HG03439 (cell line): ENCODE data around the gene ZSCAN26.
"Not testable (repeated sequence)": the region's sequence is repeated elsewhere in the genome, so short reads cannot be mapped to it uniquely, and the experiment has no call there.

Experiments used
- ATAC-seq: cut with Tn5 transposase; IDR thresholded peaks from one replicate; pipeline ENCODE4 v1.9.1; 2021; ENCODE audit warnings: mild to moderate bottlenecking, moderate library complexity; ENCODE audit not compliant: unreplicated experiment

Gene ZSCAN26

DNA sequence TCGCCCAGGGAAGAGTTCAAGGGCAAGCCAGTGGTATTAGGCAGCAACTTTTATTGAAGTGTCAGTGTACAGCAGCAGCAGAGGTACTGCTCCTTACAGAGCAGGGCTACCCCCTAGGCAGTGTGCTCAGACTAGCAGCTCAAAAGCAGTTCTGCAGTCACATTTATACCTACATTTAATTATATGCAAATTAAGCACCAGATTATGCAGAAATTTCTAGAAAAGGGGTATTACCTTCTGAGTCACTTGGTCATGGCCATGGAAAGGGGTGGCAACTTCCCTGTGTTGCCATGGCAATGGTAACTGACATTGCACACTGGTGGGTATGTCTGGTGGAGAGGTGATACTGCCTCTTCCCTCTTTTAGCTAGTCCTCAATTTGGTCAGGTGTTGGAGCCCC is 12.8 kb upstream of the ZSCAN26 start:
- no peak for ATAC-seq

DNA sequence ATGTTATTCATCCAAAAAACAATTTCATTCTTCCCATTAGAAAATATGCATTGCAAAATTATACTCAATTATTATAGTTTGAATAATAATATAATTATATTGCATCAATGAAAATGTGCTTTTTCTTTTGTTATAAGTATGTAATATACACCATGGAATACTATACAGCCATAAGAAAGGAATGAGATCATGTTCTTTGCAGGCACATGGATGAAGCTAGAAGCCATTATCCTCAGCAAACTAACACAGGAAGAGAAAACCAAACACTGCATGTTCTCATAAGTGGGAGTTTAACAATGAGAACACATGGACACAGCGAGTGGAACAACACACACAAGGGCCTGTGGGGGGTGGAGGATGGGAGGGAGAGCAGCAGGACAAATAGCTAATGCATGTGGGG is 9.9 kb upstream of the ZSCAN26 start:
- no peak for ATAC-seq

DNA sequence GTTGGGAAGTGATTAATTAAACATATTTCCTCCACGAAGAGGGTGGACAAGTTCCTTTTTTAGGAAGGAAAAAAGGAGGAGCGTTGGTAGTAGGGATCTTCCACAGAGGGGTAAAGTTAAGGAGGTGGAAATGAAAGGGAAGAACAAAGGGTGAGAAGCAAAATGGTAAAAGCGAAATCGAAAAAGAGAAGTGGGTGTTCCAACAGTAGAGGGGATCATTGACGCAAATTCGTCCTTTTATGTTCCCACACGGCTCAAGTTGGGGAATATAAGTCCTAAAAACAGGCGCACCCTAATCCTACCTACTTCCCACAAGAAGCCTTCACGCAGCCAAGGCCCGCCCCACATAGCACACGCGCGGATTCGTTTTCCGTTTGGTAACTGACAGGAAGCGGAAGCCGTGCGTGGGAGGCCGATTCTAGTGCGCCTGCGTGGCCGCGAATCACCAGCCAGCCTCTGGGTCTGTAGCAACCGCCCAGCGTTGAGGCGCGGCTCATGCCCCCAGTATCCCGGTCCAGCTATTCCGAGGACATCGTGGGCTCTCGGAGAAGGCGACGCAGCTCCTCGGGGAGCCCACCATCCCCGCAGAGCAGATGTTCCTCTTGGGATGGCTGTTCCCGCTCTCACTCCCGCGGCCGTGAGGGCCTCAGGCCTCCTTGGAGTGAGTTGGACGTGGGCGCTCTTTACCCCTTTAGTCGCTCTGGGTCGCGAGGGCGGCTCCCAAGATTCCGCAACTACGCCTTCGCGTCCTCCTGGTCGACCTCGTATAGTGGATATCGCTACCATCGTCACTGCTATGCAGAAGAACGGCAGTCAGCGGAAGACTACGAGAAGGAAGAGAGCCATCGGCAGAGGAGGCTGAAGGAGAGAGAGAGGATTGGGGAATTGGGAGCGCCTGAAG is 7.8 kb upstream of the ZSCAN26 start, which contains the start of gene NKAPL:
Gene NKAPL (plus strand): TSS at position 421 of the 901 bp plus-strand sequence. CDS start 75 bp downstream, at position 496.
- no peak for ATAC-seq

DNA sequence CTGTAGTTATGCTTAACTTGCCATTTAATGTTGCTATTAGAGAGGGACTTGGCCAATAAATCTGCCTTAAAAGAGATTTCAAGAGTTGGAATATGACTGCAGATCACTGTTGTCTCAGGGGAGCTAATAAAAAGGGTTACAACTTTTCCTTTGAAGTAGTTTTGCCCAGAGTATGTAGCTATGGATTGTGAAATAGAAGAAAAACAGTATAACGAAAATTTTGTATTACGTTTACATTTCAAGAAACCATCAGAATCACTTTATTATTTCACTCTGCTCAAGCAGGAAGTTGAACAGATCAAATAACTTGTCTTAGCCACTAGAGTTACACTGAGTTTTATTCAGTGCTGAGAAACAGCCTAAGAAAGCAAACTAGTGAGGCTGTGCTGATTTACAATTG is 3.0 kb upstream of the ZSCAN26 start:
- no peak for ATAC-seq

DNA sequence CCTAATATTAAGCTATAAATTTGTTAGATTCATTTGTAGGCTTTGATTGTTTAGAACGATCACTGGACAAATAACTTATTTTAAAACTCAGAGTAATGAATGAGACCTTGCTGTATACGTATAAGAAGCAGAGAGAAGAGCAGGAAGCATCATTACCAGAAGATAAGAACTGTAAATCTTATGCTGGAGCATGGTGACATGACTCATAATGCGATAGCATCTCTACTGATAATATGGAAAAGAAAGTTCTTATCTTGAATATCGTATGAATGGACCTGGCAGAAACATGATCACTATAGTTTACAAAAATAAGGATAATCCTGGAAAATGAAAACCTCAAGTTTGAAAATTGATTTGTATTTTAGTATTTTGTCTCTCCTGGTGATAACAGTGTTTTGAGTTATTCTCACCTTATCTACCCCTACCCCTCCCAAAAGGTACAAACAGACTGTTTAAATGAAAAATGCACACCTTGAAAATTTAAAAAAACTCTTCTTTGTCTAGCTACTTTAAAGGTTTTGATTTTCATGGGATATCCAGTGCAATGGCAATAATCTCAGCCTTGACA is 2.0 kb upstream of the ZSCAN26 start:
- ATAC-seq, result no peak

DNA sequence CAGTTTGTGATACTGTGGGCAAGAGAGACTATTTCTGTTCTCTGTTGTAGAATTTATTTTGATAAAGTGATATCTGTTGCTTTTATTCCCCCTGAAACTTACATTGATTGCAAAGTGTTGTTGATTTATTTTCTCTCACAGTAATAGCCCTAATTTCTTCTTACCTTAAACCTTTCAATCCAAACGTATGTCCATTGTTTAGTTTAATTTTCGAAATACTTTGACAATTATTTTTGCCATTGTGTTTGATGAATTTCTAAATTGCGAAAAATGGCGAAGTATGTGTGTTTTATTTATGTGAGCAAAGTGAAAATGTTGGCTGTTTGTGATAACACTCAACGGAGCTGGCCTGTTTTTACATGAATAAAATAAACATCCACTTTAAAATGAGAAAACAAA is 381 bp upstream of the ZSCAN26 start:
- ATAC-seq, result no peak

DNA sequence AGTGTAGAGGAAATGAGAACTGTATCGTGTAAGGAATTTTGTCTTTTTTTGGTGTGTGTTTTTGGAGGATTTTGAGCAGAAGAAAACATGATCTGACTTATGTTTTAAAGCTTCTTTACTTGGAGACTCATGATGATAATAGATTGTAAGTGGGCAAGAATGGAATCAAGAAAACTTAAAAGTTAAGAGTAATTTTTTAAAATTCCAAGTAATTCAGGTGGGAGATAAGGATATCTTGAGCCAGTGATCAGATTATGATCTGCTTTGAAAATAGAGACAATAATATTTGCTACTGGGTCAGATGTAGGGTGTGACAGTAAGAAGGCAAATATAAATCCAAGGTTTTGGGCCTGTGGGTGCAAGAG is 734 bp downstream of the ZSCAN26 start:
- no peak for ATAC-seq

DNA sequence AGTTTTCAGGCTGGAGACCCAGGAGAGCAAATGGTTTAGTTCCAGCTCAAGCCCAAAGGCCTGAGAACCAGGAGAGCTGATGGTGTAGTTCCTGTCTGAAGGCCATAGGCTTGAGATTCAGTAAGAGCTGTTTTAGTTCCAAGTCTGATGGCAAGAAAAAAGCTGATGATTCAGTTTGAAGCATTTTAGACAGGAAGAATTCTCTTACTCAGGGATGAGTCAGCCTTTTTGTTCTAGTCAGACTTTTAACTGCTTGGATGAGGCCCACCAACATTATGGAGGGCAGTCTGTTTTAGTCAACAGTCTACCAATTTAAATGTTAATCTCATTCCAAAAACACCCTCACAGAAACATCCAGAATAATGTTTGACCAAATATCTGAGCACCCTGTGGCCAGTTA is 2.5 kb downstream of the ZSCAN26 start:
- no peak for ATAC-seq

DNA sequence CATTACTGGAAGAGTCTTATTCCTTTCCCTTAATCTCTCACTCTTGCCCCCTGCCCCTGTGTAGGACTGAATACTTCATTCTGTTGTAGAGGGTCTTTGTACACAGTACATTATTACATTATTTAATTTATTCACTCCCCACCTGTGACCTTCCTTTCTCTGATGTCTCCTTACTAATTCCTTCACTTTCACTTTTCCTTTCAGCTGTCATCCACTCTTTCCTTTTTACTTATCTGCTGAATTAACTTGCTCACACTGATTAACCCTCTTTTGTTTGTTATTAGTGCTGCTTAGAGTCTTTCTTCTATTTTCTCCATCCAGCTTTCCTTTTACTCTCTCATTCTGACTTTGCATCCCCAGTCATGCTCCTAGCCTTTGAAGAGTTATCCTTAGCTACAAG is 7.9 kb downstream of the ZSCAN26 start:
- no peak for ATAC-seq

DNA sequence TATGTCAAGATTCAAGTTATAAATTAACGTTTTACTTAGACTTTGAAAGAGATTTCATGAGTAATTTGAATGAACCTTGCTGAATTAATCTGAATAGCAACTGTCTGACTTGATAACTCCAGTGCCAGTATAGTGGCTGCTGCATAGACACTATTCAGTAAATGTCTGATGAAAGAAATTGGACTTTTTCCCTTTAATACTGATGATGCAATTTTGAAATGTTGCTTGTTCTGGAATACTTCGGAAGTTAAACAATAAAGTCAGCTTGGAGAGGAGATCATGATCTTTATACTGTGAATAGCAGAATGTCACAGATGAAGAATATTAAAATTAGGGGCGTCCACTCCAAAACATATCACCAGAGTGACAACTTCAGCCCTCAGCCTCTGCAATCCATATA is 10.8 kb downstream of the ZSCAN26 start:
- ATAC-seq, result no peak

DNA sequence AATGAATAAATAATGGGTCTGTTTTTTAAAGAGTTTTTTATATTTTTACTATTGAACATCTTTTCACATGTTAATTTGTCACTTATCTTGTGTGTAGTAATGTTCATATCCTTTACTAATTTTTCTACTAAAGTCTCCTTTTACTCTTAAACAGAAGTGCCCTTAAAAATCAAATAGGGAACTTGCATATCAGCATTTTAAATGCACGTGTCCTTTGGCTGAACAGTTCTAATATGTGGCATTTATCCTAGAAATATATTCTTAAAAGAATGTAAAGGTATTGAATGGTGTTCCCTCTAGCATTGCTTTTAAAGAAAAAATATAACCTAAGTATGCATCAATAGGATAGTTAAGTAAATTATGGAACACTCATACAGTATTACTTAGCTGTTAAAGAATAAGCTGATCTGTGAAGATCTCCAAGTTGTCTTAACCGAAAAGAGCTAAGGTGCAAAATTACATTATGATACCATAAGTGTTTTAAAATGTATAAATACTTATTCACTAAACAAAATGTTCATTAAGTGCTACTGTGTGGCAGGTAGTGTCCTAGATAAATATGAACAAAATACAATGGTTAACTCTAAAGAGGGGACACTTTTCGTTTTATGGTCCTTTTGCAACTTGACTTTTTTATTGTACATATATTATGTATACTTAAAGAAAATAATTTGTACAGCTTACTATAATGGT is 13.8 kb downstream of the ZSCAN26 start:
- no peak for ATAC-seq

DNA sequence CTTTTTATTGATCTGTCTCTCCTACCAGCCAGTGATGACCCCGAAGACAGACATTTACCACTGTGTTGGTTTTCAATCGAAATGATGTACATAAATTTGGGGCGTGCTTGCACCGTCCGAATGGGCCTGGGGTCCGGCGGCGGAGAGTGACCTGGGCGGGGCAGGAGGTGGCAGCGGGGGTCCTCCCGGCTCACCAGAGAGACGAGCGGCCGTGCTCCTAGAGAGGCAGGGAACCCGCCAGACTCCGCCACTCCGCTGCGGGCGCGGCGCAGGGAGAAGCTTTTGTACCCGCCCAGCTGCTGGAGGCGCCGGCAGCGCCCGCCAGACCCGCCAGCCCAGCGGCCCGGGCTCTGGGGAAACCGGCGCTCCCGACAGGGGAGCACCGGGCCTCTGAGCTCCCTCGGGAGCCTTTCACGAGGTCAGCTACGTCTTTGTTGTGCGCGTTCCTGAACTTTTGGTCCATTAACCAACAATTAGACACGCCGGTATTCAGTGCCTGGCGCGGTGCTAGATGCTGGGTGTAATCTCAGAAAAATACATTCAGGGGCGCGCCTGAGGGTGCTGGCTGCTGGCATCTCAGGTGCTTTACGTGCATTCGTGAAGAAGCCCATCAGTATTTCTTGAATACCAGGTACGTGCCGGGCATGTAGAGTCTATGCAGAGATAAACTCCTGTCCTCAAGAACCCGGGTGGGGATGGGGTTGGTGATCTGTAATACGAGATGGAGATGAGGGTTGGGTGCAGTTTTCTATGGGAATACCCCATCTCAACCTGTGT is 14.5 kb downstream of the ZSCAN26 start, which contains the start of gene PGBD1:
Gene PGBD1 (plus strand): TSS at position 285 of the 777 bp plus-strand sequence. CDS start 2,242 bp downstream, outside the sequence.
- ATAC-seq, result peak; percentile 85

DNA sequence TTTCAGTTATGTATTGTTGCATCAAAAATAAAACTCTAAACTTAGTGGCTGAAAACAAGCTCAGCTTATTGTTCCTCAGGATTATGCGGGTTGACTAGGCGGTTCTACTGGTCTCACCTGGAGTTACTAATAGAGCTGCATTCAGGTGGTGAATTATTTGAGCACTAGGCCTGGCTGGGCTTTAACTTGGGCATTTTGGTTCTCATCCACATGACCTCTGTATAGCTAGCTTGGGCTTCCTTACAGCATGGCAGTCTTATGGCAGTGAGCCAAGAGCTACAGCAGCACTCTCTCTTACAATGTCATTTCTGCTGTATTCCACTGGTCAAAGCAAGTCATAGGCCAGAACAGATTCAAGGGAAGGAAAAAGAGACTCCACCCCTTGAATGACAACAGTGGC is 16.0 kb downstream of the ZSCAN26 start:
- no peak for ATAC-seq

DNA sequence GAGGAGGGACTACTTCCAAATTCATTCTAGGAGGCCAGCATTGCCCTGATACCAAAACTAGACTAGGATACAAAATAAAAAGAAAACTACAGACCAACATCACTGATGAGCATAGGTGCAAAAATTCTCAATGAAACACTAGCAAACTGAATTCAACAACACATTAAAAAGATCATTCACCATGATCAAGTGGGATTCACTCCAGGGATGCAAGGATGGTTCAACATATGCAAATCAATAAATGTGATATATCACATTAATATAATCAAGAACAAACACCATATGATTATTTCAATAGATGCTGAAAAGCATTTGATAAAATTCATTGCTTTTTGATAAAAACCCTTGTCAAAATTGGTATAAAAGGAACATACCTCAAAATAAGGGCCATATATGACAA is 24.6 kb downstream of the ZSCAN26 start:
- ATAC-seq, result no peak

DNA sequence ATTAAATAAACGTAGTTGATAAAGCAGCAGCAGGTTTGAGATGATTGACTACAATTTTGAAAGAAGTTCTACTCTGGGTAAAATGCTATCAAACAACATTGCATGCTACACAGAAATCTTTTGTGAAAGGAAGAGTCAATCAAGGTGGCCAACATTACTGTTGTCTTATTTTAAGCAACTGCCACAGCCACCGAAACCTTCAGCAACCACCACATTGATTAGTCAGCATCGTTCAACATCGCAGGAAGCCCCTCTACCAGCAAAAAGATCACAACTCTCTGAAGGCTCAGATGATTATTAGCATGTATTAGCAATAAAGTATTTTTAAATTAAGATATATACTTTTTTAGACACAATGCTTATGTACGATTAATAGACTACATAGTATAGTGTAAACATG is 28.4 kb downstream of the ZSCAN26 start:
- no peak for ATAC-seq

DNA sequence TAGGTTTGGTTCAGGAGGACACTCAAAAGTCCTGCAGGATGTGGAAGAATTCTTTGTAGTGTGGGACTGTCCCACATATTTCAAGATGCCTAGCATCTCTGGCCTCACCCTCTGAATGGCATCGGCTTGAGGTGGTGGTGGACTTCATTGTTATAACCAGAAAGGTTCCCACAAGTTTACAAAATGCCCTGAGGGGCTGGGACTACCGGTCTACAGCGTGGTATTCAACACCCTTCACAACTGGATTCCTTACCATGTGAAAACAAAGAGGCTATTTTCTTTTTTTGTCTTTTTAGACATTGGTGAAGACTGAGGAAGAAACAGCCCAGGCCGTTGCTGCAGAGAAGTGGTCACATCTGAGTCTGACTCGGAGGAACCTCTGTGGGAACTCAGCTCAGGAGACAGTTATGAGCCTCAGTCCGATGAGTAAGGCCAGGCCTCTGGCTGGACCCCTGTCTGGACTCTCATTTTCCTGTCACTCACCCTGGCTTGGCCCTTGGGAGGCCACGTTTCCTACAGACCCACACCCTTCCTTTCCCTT is 29.6 kb downstream of the ZSCAN26 start:
- ATAC-seq, result no peak

DNA sequence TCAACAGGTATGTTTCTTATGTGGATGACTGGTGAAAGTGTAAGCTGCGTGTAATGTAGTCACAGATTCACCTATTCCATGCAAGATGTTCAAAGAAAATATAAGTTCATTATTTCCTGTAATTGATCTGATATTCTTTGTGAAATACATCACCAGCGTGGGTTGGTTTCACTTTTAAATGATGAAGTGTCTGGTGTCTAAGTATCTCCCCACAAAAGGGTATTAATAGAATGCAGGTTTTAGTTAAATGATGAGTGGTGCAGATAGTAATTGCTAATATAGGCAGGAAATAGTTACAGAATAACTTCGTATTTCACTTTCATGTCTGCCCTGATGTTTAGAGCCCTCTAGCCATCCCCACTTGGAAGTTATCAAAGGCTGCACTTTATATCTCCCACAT is 36.6 kb downstream of the ZSCAN26 start:
- peak; percentile 70 for ATAC-seq

DNA sequence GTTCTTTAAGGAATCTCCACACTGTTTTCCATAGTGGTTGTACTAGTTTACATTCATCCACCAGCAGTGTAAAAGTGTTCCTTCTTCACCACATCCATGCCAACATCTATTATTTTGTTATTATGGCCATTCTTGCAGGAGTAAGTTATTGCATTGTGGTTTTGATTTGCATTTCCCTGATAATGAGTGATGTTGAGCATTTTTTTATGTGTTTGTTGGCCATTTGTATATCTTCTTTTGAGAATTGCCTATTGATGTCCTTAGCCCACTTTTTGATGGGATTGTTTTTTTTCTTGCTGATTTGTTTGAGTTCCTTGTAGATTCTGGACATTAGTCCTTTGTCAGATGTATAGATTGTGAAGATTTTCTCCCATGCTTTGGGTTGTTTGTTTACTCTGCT is 39.4 kb downstream of the ZSCAN26 start:
- not testable (repeated sequence) for ATAC-seq

DNA sequence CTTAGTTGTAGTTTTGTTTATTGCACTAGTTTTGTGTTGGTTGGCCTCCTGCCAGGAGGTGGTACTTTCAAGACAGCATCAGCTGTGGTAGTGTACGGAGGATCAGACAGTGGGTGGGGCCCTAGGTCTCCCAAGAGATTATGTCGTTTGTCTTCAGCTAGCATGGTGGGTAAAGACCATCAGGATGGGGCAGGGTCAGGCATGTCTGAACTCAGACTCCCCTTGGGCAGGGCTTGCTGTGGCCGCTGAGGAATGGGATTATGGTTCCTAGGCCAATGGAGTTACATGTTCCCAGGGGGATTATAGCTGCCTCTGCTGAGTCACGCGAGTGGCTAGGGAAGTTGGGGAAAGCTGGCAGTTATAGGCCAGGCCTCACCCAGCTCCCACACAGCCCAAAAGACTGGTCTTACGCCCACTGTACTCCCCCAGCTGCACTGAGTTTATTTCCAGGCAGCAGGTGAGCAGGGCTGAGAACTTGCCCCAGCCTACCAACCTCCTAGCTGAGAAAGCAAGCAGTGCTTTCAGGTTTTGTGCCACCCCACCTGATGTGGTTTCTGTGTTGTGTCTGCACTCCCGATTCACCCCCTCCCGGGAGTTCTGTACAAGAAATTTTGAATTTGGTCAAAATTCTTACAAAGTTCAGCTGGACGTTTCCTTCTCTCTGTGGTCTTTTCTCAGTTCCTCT is 44.3 kb downstream of the ZSCAN26 start:
- ATAC-seq, result no peak

DNA sequence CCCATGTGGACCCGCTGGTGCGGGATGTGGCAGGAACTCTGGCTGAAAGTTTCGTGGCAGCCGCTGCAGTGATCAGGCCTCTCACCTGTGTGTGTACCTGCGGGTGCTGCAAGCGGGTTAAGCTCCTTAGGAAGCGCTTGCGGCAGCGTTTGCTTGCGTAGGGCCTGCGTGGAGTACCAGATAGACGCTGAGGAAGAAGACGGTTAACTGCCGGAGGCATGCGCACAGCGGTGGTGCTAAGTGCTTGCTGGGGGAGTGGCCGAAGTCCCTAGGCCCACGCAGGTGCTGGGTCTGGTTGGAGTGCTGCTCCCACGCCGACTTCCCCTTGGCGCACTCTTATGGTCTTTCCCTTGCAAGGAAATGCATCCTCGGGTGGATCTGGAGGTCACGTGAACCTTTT is 46.0 kb downstream of the ZSCAN26 start:
- ATAC-seq, result no peak
